Measurements from ENCODE around the gene POMGNT1. TPM values are rescaled to one million over a fixed set of nuclear protein-coding genes. Genes with fewer than 3 reads are reported as not detected.
A peak's percentile ranks its signal among the peaks of the same experiment; 100 is the strongest.

POMGNT1 gene
- total and polyA plus RNA-seq, 4 donors = 34.6 to 70.2 (median 44.7) TPM

GRCh38 chr1:46186076-46186475 is 12.2 kb downstream of the POMGNT1 start:
- H3K4me3 ChIP-seq = no peak overlapping the region
- H3K27ac ChIP-seq (ENCODE audit: low read depth in 1 of 2, low read length in 1 of 2) = no peak overlapping the region
- no peaks in the 10 kb centered on the region for H3K27me3 ChIP-seq (ENCODE audit: control insufficient read depth in 3 of 3, insufficient read depth in 3 of 3, low read length in 2 of 3)
- H3K36me3 ChIP-seq (ENCODE audit: control insufficient read depth in 4 of 4, insufficient read depth in 4 of 4, low read length in 4 of 4) = peaks cover 0 to 19% (median 8%) of the 10 kb centered on the region in 4 donors
- ATAC-seq (ENCODE audit: insufficient read depth, low FRiP score) (no peak), DNase-seq (no peak)
- no peak overlapping the region for H3K9ac ChIP-seq (ENCODE audit: insufficient read depth in 1 of 2, low read length in 2 of 2)
- peaks cover 0 to 26% (median 4%) of the 10 kb centered on the region in 5 donors for H3K4me1 ChIP-seq (ENCODE audit: control insufficient read depth in 5 of 5, insufficient read depth in 5 of 5, low read length in 5 of 5)
- WGBS, 2 donors = 93% methylated on average over 2 of the region's 2 CpGs
- TF ChIP-seq CTCF (IDR thresholded peaks at IDR 0.05; ENCODE audit: control extremely low read depth, extremely low read depth) = no peak
- H3K9me3 ChIP-seq (ENCODE audit: control insufficient read depth in 4 of 4, insufficient read depth in 3 of 4, low read length in 3 of 4) = no peaks in the 10 kb centered on the region

- no peak overlapping the region for H3K27ac ChIP-seq (ENCODE audit: low read depth in 1 of 2, low read length in 1 of 2)
- H3K27me3 ChIP-seq (ENCODE audit: control insufficient read depth in 3 of 3, insufficient read depth in 3 of 3, low read length in 2 of 3) = no peaks in the 10 kb centered on the region
- H3K4me1 ChIP-seq (ENCODE audit: control insufficient read depth in 5 of 5, insufficient read depth in 5 of 5, low read length in 5 of 5) = peaks cover 0 to 23% (median 4%) of the 10 kb centered on the region in 5 donors
- no peak overlapping the region for H3K9ac ChIP-seq (ENCODE audit: insufficient read depth in 1 of 2, low read length in 2 of 2)
- ATAC-seq (ENCODE audit: insufficient read depth, low FRiP score) (no peak), DNase-seq (no peak)
- no peaks in the 10 kb centered on the region for H3K9me3 ChIP-seq (ENCODE audit: control insufficient read depth in 4 of 4, insufficient read depth in 3 of 4, low read length in 3 of 4)
- peaks cover 0 to 10% (median 8%) of the 10 kb centered on the region in 4 donors for H3K36me3 ChIP-seq (ENCODE audit: control insufficient read depth in 4 of 4, insufficient read depth in 4 of 4, low read length in 4 of 4)
- no peak overlapping the region for H3K4me3 ChIP-seq
- no peak for TF ChIP-seq CTCF (IDR thresholded peaks at IDR 0.05; ENCODE audit: control extremely low read depth, extremely low read depth)
- 73 to 78% methylated on average over 7 of the region's 7 CpGs for WGBS, 2 donors
Observed at GRCh38 chr1:46184920-46185658, 13.1 kb downstream of the POMGNT1 start.

- Histone ChIP-seq H3K27ac (ENCODE audit: low read depth in 1 of 2, low read length in 1 of 2) (peak overlapping the region; percentile 62 to 82), H3K27me3 (ENCODE audit: control insufficient read depth in 3 of 3, insufficient read depth in 3 of 3, low read length in 2 of 3) (no peaks in the 10 kb centered on the region), H3K36me3 (ENCODE audit: control insufficient read depth in 4 of 4, insufficient read depth in 4 of 4, low read length in 4 of 4) (peaks cover 0 to 7% (median 6%) of the 10 kb centered on the region in 4 donors), H3K9ac (ENCODE audit: insufficient read depth in 1 of 2, low read length in 2 of 2) (no peak overlapping the region), H3K9me3 (ENCODE audit: control insufficient read depth in 4 of 4, insufficient read depth in 3 of 4, low read length in 3 of 4) (no peaks in the 10 kb centered on the region), H3K4me3 (no peak overlapping the region), H3K4me1 (ENCODE audit: control insufficient read depth in 5 of 5, insufficient read depth in 5 of 5, low read length in 5 of 5) (peaks cover 0 to 23% (median 7%) of the 10 kb centered on the region in 5 donors)
- ATAC-seq (ENCODE audit: insufficient read depth, low FRiP score) = no peak
- WGBS, 2 donors = 45 to 66% methylated on average over 12 of the region's 12 CpGs
- no peak for DNase-seq
- TF ChIP-seq CTCF (IDR thresholded peaks at IDR 0.05; ENCODE audit: control extremely low read depth, extremely low read depth) = no peak
Observed at GRCh38 chr1:46183926-46184557, 14.2 kb downstream of the POMGNT1 start.

All from lung (tissue), 12 donors.